Fibroblast of villous mesenchyme (primary cell): ENCODE results near the gene SNRNP25. TPM values are rescaled to one million over a fixed set of nuclear protein-coding genes. Genes with fewer than 3 reads are reported as not detected.

Source experiments
- DNase-seq: peaks from one replicate; pipeline ENCODE4 v3.0.0-alpha.2; 2010; ENCODE audit warnings: low read depth
- H3K4me3 ChIP-seq: 2 replicates; pipeline ENCODE4 v1.5.1; 2011; ENCODE audit warnings: low read depth, mild to moderate bottlenecking, low read length
- total RNA-seq: library from RNA; depleted of rRNA; stranded (reverse); fragments of >200 nt; gene quantifications from 2 replicates; pipeline ENCODE4 v1.2.3, GENCODE V29; 2012
- TF ChIP-seq, protein P1 (sequence below): IDR thresholded peaks from 2 replicates; pipeline ENCODE4 v1.5.1; 2012; ENCODE audit warnings: low read depth, mild to moderate bottlenecking, low read length; ENCODE audit not compliant: insufficient read depth

Gene SNRNP25
- total RNA-seq, 1 donor = 22.5 TPM

DNA sequence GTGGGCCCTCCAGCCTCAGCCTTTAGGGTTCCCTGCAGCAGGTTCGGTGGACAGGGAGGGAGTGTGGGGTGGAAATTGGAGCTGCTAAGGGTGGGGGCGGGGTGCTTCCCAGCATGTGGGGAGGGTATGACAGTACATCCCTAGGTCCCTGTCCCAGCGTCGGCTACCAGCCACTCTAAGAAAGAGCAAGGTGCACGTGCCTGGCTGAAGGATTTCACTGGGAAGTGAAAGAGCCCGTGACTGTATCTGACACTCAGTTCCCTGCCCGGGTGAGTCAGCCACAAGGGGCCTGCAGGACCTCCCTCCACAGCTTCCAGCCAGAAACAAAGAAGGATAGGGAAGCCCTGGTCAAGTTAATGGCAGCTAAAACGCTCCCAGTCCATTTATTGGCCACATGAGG is 4.1 kb downstream of the SNRNP25 start:
- TF ChIP-seq, protein P1, sequence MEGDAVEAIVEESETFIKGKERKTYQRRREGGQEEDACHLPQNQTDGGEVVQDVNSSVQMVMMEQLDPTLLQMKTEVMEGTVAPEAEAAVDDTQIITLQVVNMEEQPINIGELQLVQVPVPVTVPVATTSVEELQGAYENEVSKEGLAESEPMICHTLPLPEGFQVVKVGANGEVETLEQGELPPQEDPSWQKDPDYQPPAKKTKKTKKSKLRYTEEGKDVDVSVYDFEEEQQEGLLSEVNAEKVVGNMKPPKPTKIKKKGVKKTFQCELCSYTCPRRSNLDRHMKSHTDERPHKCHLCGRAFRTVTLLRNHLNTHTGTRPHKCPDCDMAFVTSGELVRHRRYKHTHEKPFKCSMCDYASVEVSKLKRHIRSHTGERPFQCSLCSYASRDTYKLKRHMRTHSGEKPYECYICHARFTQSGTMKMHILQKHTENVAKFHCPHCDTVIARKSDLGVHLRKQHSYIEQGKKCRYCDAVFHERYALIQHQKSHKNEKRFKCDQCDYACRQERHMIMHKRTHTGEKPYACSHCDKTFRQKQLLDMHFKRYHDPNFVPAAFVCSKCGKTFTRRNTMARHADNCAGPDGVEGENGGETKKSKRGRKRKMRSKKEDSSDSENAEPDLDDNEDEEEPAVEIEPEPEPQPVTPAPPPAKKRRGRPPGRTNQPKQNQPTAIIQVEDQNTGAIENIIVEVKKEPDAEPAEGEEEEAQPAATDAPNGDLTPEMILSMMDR = no peak
- DNase-seq = no peak
- H3K4me3 ChIP-seq = no peak overlapping the region

DNA sequence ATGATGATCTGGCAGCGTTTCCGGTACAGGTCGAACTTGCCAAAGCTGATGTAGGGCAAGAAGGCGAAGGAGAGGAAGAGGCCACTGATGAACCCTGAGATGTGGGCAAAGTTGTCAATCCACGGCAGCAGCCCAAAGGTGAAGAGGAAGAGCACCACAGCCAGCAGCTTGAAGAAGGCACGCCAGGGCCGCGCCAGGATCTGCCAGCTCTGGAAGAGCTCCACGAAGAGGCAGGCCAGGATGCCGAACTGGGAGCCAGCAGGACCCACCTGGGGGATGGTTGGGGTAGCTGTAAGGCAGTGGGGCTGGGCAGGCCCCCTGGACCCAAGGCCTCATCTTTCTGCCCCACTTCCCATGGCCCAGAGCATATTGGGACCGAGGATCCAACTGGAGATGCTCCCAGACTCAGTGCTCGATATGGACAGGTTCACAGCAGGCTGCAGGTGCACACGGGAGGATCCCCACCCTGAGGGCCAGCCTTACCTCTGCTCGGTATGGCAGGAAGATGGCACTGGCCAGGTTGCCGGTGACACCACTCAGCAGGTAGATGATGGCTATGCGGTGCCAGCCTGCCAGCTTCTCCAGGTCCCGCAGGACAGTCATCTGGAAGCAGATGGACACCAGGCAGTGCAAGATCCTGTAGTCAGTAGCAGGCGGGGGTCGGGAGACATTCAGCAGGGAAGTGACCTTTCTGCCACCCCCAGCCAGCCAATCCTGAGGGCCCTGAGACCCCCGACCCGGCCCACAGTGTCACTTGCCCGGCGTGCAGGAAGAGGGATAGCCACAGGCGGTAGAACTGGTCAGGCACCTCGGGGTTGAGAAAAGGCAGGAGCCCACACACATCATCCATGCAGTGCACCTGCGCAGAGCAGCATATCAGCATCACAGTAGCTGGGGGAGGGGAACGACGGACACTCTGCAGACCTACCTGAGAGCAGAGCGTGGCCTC is 5.1 kb downstream of the SNRNP25 start:
- TF ChIP-seq, protein P1 = no peak
- no peak for DNase-seq
- no peak overlapping the region for H3K4me3 ChIP-seq

DNA sequence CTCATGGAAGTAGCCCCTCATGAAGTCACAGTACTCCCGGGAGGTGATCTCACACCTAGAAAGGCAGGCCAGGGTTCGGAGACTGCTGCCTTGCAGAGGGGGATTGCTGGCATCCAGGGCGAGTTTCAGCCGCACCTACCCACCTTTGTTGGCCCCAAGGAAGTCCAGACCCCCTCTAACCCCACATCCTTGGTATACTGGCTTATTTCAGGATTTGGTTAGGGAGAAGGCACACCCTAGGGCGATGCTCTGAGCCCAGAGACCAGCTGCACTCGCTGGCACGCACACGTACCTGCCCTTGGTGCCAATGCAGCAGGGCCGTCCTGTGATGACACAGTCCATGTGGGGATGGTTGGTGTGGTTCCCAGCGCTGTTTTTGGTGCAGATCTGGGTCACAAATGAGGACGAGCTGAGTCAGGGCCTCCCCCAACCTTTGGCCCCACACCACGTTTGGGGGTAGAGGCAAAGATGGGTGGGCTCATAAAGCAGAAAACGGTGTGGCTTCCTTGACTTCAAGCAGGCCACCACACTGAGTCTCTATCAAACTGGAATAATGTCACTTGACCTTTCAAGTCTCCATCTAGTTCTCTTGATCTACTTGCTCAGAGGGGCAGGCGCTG is 5.9 kb downstream of the SNRNP25 start:
- H3K4me3 ChIP-seq = no peak overlapping the region
- TF ChIP-seq, protein P1 = no peak
- no peak for DNase-seq

DNA sequence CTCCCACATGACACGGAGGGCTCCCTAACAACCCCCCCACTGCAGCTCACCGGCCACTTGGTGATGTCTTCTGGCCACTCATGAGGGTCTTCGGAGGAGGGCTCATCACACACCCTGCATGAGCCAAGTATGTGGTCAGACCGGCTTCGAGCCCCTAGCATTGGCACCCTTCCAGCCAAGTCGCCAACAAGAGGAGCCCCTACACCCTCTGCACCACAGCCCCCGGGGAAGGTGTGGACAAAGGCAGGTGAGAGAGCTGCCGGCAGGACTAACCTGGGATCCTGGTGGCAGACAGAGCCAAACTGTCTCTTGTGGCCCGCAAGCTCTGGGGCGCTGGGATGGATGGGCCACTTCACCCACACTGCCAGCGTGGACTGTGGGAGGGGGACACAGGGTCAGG is 6.5 kb downstream of the SNRNP25 start:
- H3K4me3 ChIP-seq = no peak overlapping the region
- no peak for DNase-seq
- TF ChIP-seq, protein P1 = no peak

DNA sequence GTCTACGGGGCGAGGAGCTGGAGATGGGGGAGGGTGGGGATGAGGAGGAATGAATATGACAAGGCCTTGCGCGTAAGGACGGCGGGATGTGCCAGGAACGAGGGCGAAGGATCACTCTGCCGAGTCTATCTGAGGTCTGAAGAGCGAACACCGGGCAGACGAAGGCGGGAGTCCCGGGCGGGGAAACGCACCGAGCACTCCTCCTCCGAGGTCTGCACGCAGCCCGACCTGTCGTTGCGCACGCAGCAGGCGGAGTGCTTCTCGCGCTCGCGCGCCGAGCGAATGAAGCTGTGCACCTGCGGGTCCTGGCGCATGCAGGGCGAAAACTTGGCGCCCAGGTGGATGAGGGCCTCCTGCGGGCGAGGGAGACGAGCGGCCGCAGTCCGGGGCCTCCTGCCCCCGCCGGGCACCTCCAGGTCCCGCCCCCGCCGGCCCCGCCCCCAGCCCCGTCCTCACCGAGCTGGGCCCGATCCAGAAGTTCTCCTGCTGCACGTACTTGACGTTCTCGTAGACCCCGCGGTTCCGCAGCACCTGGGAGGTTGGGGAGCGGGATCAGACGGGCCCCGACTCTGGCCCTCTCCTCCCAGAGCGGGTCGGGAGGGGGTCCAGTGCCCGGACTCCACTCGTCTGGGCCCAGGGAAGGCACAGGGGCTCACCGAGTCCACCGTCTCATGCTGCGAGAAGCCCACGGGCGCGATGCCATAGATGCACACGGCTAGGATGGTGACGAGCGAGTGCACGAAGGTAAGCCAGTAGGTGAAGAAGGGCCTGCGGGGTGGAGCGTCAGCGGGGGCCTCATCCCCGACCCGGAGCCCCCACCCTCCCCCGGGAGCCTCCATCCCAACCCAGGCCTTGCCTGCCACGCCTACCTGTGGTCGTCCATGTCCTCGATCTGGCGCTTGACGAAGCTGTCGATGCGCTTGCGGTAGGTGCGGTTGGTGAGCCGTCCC is 7.6 kb downstream of the SNRNP25 start:
- DNase-seq = no peak
- H3K4me3 ChIP-seq = no peak overlapping the region
- TF ChIP-seq, protein P1 = no peak

DNA sequence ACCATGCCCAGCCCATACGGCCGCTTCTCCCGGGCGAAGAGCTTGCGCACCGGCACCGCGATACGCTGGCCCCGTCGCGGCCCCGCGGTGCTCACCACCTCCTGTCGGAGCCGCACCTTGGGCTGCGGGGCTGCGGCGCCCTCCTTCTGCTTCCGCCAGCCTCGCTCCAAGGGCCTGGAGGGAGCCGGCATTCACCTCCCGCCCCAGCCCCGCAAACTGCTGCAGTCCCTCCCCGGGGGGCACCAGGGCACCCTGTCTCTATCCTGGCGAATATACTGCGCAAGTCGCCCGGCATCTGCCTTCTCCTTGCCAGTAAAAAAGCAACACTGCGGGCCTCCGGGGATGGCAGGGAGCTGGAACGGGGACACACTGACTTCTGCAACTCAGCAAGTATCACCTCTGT is 8.3 kb downstream of the SNRNP25 start:
- H3K4me3 ChIP-seq = no peak overlapping the region
- DNase-seq = no peak
- TF ChIP-seq, protein P1 = no peak
